IMR-90 (cell line): ENCODE results near the gene DMXL2. TPM values are rescaled to one million over a fixed set of nuclear protein-coding genes. Genes with fewer than 3 reads are reported as not detected.

Experiments used
- ATAC-seq: fragments of 200-7000 bp; cut with Tn5 transposase; 2 replicates; pipeline ENCODE4 v1.9.1; 2020; ENCODE audit warnings: low read depth, mild to moderate bottlenecking, moderate library complexity
- BruUV-seq: library from RNA; stranded (reverse); fragments of 400-500 nt; replicated peaks from 2 replicates; lab custom pipeline; 2021; lab: Mats Ljungman, UMichigan
- CTCF ChIA-PET: fragments of 300-600 bp; formaldehyde crosslinking; extraction: SDS; loops from one replicate; lab custom pipeline; 2021; ENCODE audit warnings: antibody characterized with exemption; lab: Yijun Ruan, JAX
- POLR2A ChIA-PET: fragments of 300-600 bp; sonication (Branson Sonifier 250); formaldehyde crosslinking; loops from one replicate; lab custom pipeline; 2022; ENCODE audit warnings: antibody characterized with exemption; ENCODE audit not compliant: unreplicated experiment; lab: Charles Lee
- DNase-seq: peaks from one replicate; pipeline ENCODE4 v3.0.0; 2013
- H2AFZ ChIP-seq: replicated peaks from 2 replicates; pipeline ENCODE3; 2013; ENCODE audit warnings: low read length, mild to moderate bottlenecking; ENCODE audit not compliant: poor library complexity
- H2AK5ac ChIP-seq: 2 replicates; pipeline ENCODE4 v1.6.1; 2013; ENCODE audit warnings: low read depth, low read length, inconsistent platforms
- H2AK9ac ChIP-seq: replicated peaks from 2 replicates; pipeline ENCODE3; 2013; ENCODE audit warnings: mild to moderate bottlenecking, low read depth, low read length, moderate library complexity; ENCODE audit not compliant: poor library complexity
- H2BK120ac ChIP-seq: 2 replicates; pipeline ENCODE4 v1.6.1; 2013; ENCODE audit warnings: low read depth, low read length, inconsistent platforms
- H2BK15ac ChIP-seq: 3 replicates; pipeline ENCODE4 v1.6.1; 2013; ENCODE audit warnings: low read depth, low read length, inconsistent platforms
- H2BK20ac ChIP-seq: 2 replicates; pipeline ENCODE4 v1.6.1; 2013; ENCODE audit warnings: low read depth, mild to moderate bottlenecking, inconsistent platforms, low read length, moderate library complexity
- H2BK5ac ChIP-seq: 2 replicates; pipeline ENCODE4 v1.6.1; 2013; ENCODE audit warnings: mild to moderate bottlenecking, low read depth, low read length, inconsistent platforms; ENCODE audit not compliant: poor library complexity, severe bottlenecking
- H3K14ac ChIP-seq: replicated peaks from 2 replicates; pipeline ENCODE4 v1.6.1; 2013; ENCODE audit warnings: low read depth, low read length, inconsistent platforms
- H3K18ac ChIP-seq: 2 replicates; pipeline ENCODE4 v1.6.1; 2013; ENCODE audit warnings: low read depth, low read length, control low read depth
- H3K23ac ChIP-seq: 2 replicates; pipeline ENCODE4 v1.6.1; 2013; ENCODE audit warnings: low read depth, low read length, inconsistent platforms
- H3K27ac ChIP-seq: 2 replicates; pipeline ENCODE4 v1.5.1; 2013; ENCODE audit warnings: mild to moderate bottlenecking, control low read depth, low read length; ENCODE audit not compliant: insufficient read depth
- H3K27me3 ChIP-seq: 2 replicates; pipeline ENCODE4 v1.6.1; 2013; ENCODE audit warnings: low read length; ENCODE audit not compliant: control insufficient read depth, insufficient read depth
- H3K36me3 ChIP-seq: 2 replicates; pipeline ENCODE4 v1.6.1; 2013; ENCODE audit warnings: low read length, mixed read lengths; ENCODE audit not compliant: control insufficient read depth, insufficient read depth
- H3K4ac ChIP-seq: 2 replicates; pipeline ENCODE4 v1.6.1; 2013; ENCODE audit warnings: low read depth, low read length, inconsistent platforms
- H3K4me1 ChIP-seq: 2 replicates; pipeline ENCODE4 v1.6.1; 2013; ENCODE audit warnings: low read length, mixed read lengths; ENCODE audit not compliant: control insufficient read depth, insufficient read depth
- H3K4me2 ChIP-seq: 2 replicates; pipeline ENCODE4 v1.6.1; 2013; ENCODE audit warnings: low read depth, mild to moderate bottlenecking, control low read depth, low read length, moderate library complexity
- H3K4me3 ChIP-seq: 2 replicates; pipeline ENCODE4 v1.5.1; 2013; ENCODE audit warnings: low read depth, mild to moderate bottlenecking, control low read depth, low read length, moderate library complexity; ENCODE audit not compliant: insufficient read depth
- H3K56ac ChIP-seq: 2 replicates; pipeline ENCODE4 v1.6.1; 2013; ENCODE audit warnings: low read length, inconsistent platforms; ENCODE audit not compliant: insufficient read depth; ENCODE audit errors: extremely low read depth
- H3K79me1 ChIP-seq, 2 experiments: 2 replicates each; pipeline ENCODE4 v1.6.1; 2013; ENCODE audit warnings: low read length in 2 of 2, inconsistent platforms in 1 of 2, low read depth in 1 of 2
- H3K9ac ChIP-seq: 2 replicates; pipeline ENCODE4 v1.6.1; 2013; ENCODE audit warnings: low read depth, low read length, control low read depth
- H3K9me1 ChIP-seq: 2 replicates; pipeline ENCODE4 v1.6.1; 2013; ENCODE audit warnings: low read length, inconsistent platforms; ENCODE audit not compliant: insufficient read depth
- H3K9me3 ChIP-seq: 2 replicates; pipeline ENCODE4 v1.6.1; 2013; ENCODE audit warnings: low read length; ENCODE audit not compliant: control insufficient read depth, insufficient read depth
- H4K20me1 ChIP-seq: 2 replicates; pipeline ENCODE4 v1.6.1; 2013; ENCODE audit warnings: low read length, inconsistent platforms; ENCODE audit not compliant: insufficient read depth
- H4K5ac ChIP-seq: 2 replicates; pipeline ENCODE4 v1.6.1; 2013; ENCODE audit warnings: mild to moderate bottlenecking, low read depth, low read length, control low read depth
- H4K8ac ChIP-seq, 2 experiments: 2 replicates each; pipeline ENCODE4 v1.6.1; 2013; ENCODE audit warnings: low read depth in 2 of 2, low read length in 2 of 2, control low read depth in 1 of 2, inconsistent platforms in 1 of 2
- H4K91ac ChIP-seq: 2 replicates; pipeline ENCODE4 v1.6.1; 2013; ENCODE audit warnings: low read depth, low read length, inconsistent platforms; ENCODE audit not compliant: insufficient read depth
- CEBPB ChIP-seq: IDR thresholded peaks from 2 replicates; pipeline ENCODE4 v1.6.1; 2012; ENCODE audit warnings: low read depth, low read length, improper control_type of control experiment
- CHD1 ChIP-seq: IDR thresholded peaks from 2 replicates; pipeline ENCODE4 v1.6.1; 2012; ENCODE audit warnings: low read depth, low read length, improper control_type of control experiment
- MAZ ChIP-seq: IDR thresholded peaks from 2 replicates; pipeline ENCODE4 v1.6.1; 2012; ENCODE audit warnings: low read depth, mild to moderate bottlenecking, low read length, improper control_type of control experiment, moderate library complexity, borderline replicate concordance
- NFE2L2 ChIP-seq: fragments of 150-350 bp; IDR thresholded peaks from 2 replicates; pipeline ENCODE4 v1.6.1; 2016; ENCODE audit warnings: low read depth, mild to moderate bottlenecking, low read length
- RCOR1 ChIP-seq: IDR thresholded peaks from 2 replicates; pipeline ENCODE4 v1.6.1; 2012; ENCODE audit warnings: mild to moderate bottlenecking, low read length, improper control_type of control experiment; ENCODE audit not compliant: insufficient replicate concordance
- WGBS, 2 experiments: methylation state at CpG; one replicate each; pipeline versions ENCODE4 v1.1.5 to v1.1.7; 2013; ENCODE audit warnings: missing lambda C conversion rate in 2 of 2; ENCODE audit not compliant: insufficient read length in 1 of 2; ENCODE audit errors: extremely low coverage in 2 of 2; 5-methylcytosine and 5-hydroxymethylcytosine counted together
- dilution Hi-C: fragments of 300-500 bp; cut with HindIII; formaldehyde crosslinking; loops from one replicate; pipeline ENCODE4 v1.14.3; 2018; ENCODE audit warnings: low sequenced_read_pairs; ENCODE audit not compliant: unreplicated experiment
- in situ Hi-C: fragments of 300-500 bp; cut with MboI; formaldehyde crosslinking; loops from 3 replicates; pipeline ENCODE4 v1.14.3; 2019; ENCODE audit warnings: low sequenced_read_pairs, inconsistent platforms, mixed read lengths
- intact Hi-C: fragments of 100-400 bp; cut with micrococcal nuclease; formaldehyde crosslinking; loops from 2 replicates; pipeline ENCODE4 v1.10.0; 2022
- polyA plus RNA-seq, 3 experiments: library from polyadenylated mRNA; depleted of rRNA; stranded (reverse); fragments of >200 nt; gene quantifications; 2 replicates each; pipeline ENCODE4 v1.2.3, GENCODE V29; 2012; ENCODE audit warnings: low replicate concordance in 1 of 3
- total RNA-seq: library from RNA; depleted of rRNA; stranded (reverse); fragments of >200 nt; gene quantifications from 2 replicates; pipeline ENCODE4 v1.2.3, GENCODE V29; 2012

The DMXL2 gene
- total and polyA plus RNA-seq, 2 of the 4 experiments (the other 2 are of a cell fraction), result 9.7 to 21.9 TPM

- H2AK9ac ChIP-seq, result no peak overlapping the region
- in situ Hi-C loops, result no loop called here
Measured at GRCh38 chr15:51589881-51590568, 32.5 kb downstream of the DMXL2 start.

More at GRCh38 chr15:51589881-51590568, 32.5 kb downstream of the DMXL2 start:
- no peak for ATAC-seq
- no peak overlapping the region for H3K4ac ChIP-seq
- no TSS peak for BruUV-seq
- H3K56ac ChIP-seq, result no peak overlapping the region
- no peak overlapping the region for H2BK5ac ChIP-seq
- H3K36me3 ChIP-seq, result no peaks in the 10 kb centered on the region
- H3K9ac ChIP-seq, result no peak overlapping the region
- no CpG with 5 or more reads among the region's 2 CpGs for WGBS, 2 experiments
- no peak overlapping the region for H3K4me3 ChIP-seq
- no peaks in the 10 kb centered on the region for H3K4me1 ChIP-seq
- H3K27me3 ChIP-seq, result no peaks in the 10 kb centered on the region
- H3K23ac ChIP-seq, result no peak overlapping the region
- H3K14ac ChIP-seq, result no peak overlapping the region
- H3K9me3 ChIP-seq, result peaks cover 2% of the 10 kb centered on the region; the same call in 1 of the 2 replicates
- no peak overlapping the region for H4K5ac ChIP-seq
- CTCF ChIA-PET, result no interaction called here
- no peak for DNase-seq
- no peak overlapping the region for H2BK20ac ChIP-seq
- no peaks in the 10 kb centered on the region; a peak in 1 of 4 replicates for H3K79me1 ChIP-seq
- no peak overlapping the region for H4K8ac ChIP-seq
- no peak overlapping the region for H2AFZ ChIP-seq
- no peak overlapping the region for H2AK5ac ChIP-seq
- H3K18ac ChIP-seq, result no peak overlapping the region
- H4K91ac ChIP-seq, result no peak overlapping the region
- POLR2A ChIA-PET, result no interaction called here
- no peaks in the 10 kb centered on the region for H4K20me1 ChIP-seq
- H2BK120ac ChIP-seq, result no peak overlapping the region
- no peak overlapping the region for H3K4me2 ChIP-seq
- no peak for TF ChIP-seq NFE2L2
- TF ChIP-seq RCOR1, result no peak
- no peak for TF ChIP-seq CEBPB
- no peak for TF ChIP-seq CHD1
- TF ChIP-seq MAZ, result no peak
- H3K9me1 ChIP-seq, result no peaks in the 10 kb centered on the region
- intact Hi-C loops (no loop called here), dilution Hi-C loops (no loop called here)
- no peak overlapping the region for H2BK15ac ChIP-seq
- H3K27ac ChIP-seq, result no peak overlapping the region
